ENCODE data around the gene EPS15.

Gene EPS15

DNA sequence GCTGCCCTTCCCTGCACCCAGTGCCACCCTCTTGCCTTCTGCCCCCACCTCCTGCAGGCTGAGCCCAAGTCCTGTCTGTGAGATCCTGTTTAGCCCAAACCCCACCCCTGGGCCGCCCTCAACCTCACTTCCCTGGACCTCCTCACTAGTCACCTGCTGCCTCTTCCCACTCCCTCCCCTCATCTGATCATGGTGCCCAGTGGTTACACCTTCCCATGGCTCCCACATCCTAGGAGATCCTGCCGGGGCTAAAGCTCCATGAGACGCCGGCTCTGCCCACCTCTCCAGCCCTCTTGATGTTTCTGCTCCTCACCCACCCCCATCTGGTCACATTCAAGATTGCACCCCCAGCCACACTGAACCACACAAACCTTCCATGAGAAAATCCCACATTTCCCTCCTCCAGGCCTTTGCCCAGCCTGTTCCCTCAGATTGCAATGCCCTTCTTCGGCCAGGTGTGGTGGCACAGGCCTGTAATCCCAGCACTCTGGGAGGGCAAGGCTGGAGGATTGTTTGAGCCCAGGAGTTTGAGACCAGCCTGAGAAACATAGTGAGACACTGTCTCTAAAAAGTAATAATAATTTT lies 205.7 kb downstream of the EPS15 start:
- DNase-seq = no peak

DNA sequence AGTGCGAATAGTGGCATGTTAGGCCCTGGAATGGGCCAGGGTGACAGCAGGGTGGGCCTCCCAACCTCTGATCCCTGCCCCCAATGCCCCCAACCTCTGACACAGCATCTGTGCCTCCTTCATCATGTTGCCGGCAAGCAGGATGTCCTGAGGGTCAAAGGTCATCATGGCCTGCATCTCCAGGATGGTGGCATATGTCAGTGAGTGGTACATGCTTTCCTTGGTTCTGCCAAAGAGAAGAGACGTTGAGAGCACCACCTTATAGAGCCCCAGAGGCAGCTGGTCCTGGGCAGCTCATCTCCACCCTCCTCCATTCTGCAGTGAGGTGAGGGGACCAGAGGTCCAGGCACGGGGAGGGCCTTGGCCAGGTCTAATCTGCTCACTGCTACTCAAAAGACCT lies 206.3 kb downstream of the EPS15 start:
- no peak for DNase-seq

DNA sequence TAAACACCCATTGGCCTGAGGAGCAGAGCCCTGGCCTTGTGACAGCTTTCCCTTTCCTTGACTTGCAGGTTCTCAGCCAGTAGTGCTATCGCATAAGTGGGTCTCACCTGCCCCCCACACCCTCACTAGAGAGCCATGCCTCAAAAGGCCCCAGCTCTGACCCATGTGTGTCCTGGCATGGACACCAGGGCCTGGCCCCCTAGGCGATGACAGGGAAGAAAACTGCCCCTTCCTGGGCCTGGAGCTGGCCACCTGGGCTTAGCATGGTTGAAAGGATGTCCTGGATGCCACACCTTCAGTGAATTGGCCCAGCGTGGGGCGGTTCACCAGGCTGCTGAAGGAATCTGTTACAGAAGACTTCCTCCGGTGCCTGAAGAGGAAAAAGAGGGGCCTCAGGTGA lies 207.2 kb downstream of the EPS15 start:
- no peak for DNase-seq

DNA sequence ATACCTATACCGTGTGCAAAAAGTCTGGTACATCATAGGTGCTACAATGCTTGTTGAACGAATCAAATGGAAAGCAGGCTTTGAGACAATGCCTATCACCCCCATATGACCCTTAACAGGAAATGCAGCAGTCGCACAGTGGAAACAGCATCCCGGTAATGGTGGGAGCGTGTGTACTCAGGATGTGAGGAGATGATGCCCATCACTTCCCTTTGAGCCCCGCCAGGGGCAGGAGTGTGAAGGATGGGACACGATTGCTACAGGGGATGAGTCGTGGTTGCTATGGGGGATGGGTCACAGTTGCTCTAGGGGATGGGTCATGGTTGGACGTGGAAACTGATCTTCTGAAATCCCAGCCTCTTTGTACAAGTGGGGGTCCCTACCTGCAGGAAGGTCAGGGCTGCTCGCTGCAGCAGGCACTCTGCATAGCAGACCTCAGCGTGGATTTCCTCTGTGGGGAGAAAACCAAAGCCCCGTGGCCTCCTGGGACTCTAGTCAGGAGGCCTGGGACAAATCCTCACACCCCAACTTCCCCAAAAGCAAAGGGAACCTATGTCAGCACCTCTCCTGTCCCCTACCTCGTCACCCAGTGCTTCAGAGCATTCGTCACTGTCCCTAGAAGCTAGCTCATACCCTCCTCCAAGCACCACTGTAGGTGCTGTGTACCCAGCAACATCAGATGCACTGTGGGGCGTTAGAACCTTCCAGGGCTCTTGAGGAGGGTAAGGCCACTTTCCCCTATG lies 208.0 kb downstream of the EPS15 start:
- no peak for DNase-seq

DNA sequence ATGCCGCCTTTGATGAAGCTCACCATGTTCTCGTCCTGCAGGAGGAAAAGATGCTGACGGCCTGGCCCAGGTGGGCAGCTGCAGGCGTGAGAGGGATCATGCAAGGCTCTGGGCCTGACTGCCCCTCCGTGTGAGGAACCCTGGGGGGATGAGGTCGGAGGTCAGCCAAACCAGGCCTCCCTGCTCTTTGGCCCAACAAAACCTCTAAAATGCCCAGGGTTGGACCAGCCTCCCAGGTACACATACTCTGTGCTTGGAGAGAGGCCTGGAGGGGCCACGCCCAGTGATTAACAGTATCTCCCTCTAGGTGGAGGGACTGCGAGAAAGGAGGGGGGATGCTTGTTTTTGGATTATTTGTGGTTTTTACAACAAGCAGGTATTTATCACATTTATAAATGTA lies 209.8 kb downstream of the EPS15 start:
- DNase-seq = no peak

DNA sequence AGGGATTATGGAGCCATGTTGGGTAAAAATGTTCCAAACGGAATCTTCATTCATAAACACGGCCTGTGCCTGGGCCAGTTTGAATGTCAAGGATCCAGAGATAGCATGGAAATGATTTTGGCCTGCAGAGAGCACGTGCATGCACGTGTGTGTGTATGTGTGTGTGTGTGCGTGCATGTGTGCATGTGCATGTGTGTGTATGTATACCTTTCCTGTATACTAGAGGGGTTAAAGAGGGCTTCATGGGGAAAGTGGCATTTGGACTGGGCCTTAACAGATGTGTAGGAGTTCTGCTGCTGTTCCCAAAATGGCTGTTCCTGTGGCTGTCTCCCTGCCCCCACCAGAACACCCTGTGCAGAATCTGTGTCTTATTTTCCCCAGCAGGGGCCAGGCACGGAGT lies 210.4 kb downstream of the EPS15 start:
- no peak for DNase-seq

DNA sequence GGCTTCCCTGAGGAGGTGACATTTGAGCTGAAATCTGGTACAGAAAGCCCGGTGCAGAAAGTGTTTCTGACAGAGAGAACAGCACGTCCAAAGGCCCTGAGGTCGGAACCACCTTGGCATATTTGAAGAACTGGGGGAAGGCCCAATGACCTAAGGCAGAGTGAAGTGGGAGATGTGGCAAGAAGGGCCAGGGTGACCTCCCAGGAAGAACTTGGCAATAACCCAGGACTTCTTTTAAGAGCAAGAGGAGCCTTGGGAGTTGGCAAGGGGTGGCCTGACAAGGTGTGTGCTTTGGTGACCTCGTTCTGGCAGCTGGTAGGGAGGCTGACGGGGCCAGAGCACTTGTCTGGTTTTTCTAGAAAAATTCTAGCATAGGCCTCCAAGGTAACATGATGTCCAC lies 212.1 kb downstream of the EPS15 start:
- no peak for DNase-seq

DNA sequence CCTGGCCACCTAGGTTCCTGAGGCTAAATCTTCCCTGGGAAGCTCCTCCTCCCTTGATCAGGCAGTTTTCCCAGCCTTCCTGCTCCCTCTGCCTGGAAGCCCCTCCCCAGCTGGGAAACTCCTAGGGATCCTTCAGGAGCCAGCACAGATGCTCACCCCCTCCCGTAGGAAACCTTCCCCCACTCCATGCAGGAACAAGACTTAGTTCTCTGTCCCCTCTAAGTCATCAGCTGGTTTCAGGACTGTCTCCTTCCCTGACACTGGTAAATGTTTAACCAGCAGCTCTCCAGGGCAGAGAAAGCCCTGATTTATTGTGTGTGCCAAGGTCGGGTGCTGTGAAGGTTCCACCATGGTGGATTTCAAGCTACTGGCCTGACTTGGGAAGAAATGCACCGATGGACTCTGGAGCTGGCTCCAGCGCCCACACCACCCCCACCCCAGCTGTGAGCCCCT lies 213.7 kb downstream of the EPS15 start:
- no peak for DNase-seq

DNA sequence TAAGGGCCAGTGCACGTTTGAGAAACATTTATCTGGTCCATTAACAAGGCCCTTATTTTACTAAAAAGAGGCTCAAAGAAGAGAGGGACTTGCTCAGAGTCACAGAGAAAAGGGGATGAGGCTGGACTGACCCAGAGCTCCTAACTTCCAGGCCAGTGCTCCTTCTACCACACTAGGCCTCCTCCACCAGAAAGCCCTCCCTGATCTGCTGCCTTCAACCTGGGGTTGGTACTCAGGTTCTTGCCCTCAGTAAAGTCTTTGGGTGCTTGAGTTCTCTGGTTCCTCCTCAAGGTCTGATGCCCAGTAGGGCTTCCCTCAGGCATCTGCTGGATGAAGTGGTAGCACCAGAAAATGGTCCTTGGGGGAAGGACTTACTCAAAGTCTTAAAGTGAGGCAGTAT lies 214.7 kb downstream of the EPS15 start:
- no peak for DNase-seq

Measured in NCI-H446 (cell line).